Endothelial cell (in vitro differentiated cells): Measurements from ENCODE around the gene VOPP1. TPM values are rescaled to one million over a fixed set of nuclear protein-coding genes. Genes with fewer than 3 reads are reported as not detected.

Experiments used
- DNase-seq: peaks from one replicate; pipeline ENCODE4 v3.0.0; 2021; ENCODE audit warnings: low spot score
- H3K27ac Mint-ChIP-seq: one replicate; pipeline ENCODE4 v1.8.0; 2021; ENCODE audit warnings: mixed read lengths, inconsistent platforms; ENCODE audit not compliant: unreplicated experiment
- H3K27me3 Mint-ChIP-seq: one replicate; pipeline ENCODE4 v1.8.0; 2021; ENCODE audit warnings: mild to moderate bottlenecking, moderate library complexity, mixed read lengths, inconsistent platforms; ENCODE audit not compliant: unreplicated experiment
- H3K36me3 Mint-ChIP-seq: one replicate; pipeline ENCODE4 v1.8.0; 2021; ENCODE audit warnings: mild to moderate bottlenecking, low read depth, mixed read lengths, inconsistent platforms; ENCODE audit not compliant: unreplicated experiment
- H3K4me1 Mint-ChIP-seq: one replicate; pipeline ENCODE4 v1.8.0; 2021; ENCODE audit warnings: mild to moderate bottlenecking, mixed read lengths, inconsistent platforms; ENCODE audit not compliant: unreplicated experiment
- H3K4me3 Mint-ChIP-seq: one replicate; pipeline ENCODE4 v1.8.0; 2021; ENCODE audit warnings: mild to moderate bottlenecking, mixed read lengths, inconsistent platforms; ENCODE audit not compliant: unreplicated experiment
- H3K9me3 Mint-ChIP-seq: one replicate; pipeline ENCODE4 v1.8.0; 2021; ENCODE audit warnings: mixed read lengths, inconsistent platforms; ENCODE audit not compliant: unreplicated experiment
- CTCF ChIP-seq: fragments of 200-600 bp; sonication (generic); IDR thresholded peaks from one replicate; pipeline ENCODE4 v1.5.0; 2021; ENCODE audit warnings: antibody characterized with exemption; ENCODE audit not compliant: unreplicated experiment
- total RNA-seq: library from RNA; stranded (reverse); fragmentation: NEBNext Ultra II Directional; extraction: Animal tissue kit (Norgen Biotek cat#: 25700); gene quantifications from one replicate; pipeline ENCODE4 v1.2.1, GENCODE V29; 2021; ENCODE audit not compliant: unreplicated experiment

VOPP1 gene
- total RNA-seq, 1 donor from 2014 or later, result 54.2 TPM

- no peaks in the 10 kb centered on the region for H3K9me3 Mint-ChIP-seq
- TF ChIP-seq CTCF, result no peak
- H3K27me3 Mint-ChIP-seq, result no peaks in the 10 kb centered on the region
- H3K4me3 Mint-ChIP-seq, result no peak overlapping the region
- no peaks in the 10 kb centered on the region for H3K4me1 Mint-ChIP-seq
- no peak for DNase-seq
- no peak overlapping the region for H3K27ac Mint-ChIP-seq
- H3K36me3 Mint-ChIP-seq, result peaks cover 5% of the 10 kb centered on the region
These were observed 119.3 kb downstream of the VOPP1 start for GRCh38 chr7:55452971-55453370.

GRCh38 chr7:55449992-55450535, 122.2 kb downstream of the VOPP1 start:
- Mint-ChIP-seq H3K9me3 (no peaks in the 10 kb centered on the region), H3K4me3 (no peak overlapping the region), H3K4me1 (no peaks in the 10 kb centered on the region), H3K27ac (no peak overlapping the region), H3K36me3 (peaks cover 3% of the 10 kb centered on the region), H3K27me3 (no peaks in the 10 kb centered on the region)
- no peak for TF ChIP-seq CTCF
- no peak for DNase-seq

- DNase-seq, result no peak
- Mint-ChIP-seq H3K27ac (no peak overlapping the region), H3K4me1 (no peaks in the 10 kb centered on the region), H3K36me3 (peaks cover 4% of the 10 kb centered on the region), H3K27me3 (no peaks in the 10 kb centered on the region), H3K4me3 (no peak overlapping the region), H3K9me3 (no peaks in the 10 kb centered on the region)
- no peak for TF ChIP-seq CTCF
These were observed 122.9 kb downstream of the VOPP1 start for GRCh38 chr7:55449205-55449991.

- no peak for TF ChIP-seq CTCF
- H3K4me3 Mint-ChIP-seq, result no peak overlapping the region
- no peaks in the 10 kb centered on the region for H3K4me1 Mint-ChIP-seq
- H3K36me3 Mint-ChIP-seq, result peaks cover 4% of the 10 kb centered on the region
- H3K27me3 Mint-ChIP-seq, result no peaks in the 10 kb centered on the region
- no peak for DNase-seq
- H3K27ac Mint-ChIP-seq, result no peak overlapping the region
- H3K9me3 Mint-ChIP-seq, result no peaks in the 10 kb centered on the region
These were observed 123.8 kb downstream of the VOPP1 start for GRCh38 chr7:55448526-55448925.

GRCh38 chr7:55444786-55445185, 127.5 kb downstream of the VOPP1 start:
- Mint-ChIP-seq H3K9me3 (no peaks in the 10 kb centered on the region), H3K4me1 (no peaks in the 10 kb centered on the region), H3K4me3 (no peak overlapping the region), H3K27ac (no peak overlapping the region), H3K27me3 (peaks cover 3% of the 10 kb centered on the region), H3K36me3 (peaks cover 4% of the 10 kb centered on the region)
- no peak for TF ChIP-seq CTCF
- no peak for DNase-seq
